ENCODE measurements around the gene VPS37B.

- TF ChIP-seq CTCF (conservative IDR thresholded peaks at IDR 0.05 in 1 of 2, IDR thresholded peaks at IDR 0.05 in 1 of 2; ENCODE audit: extremely low read depth in 1 of 2, insufficient read depth in 1 of 2, low read depth in 1 of 2, low read length in 2 of 2) = no peak
- TF ChIP-seq EZH2 (IDR thresholded peaks at IDR 0.05; ENCODE audit: borderline replicate concordance, low read length) = no peak
Measured at GRCh38 chr12:122888232-122888752, 7.6 kb downstream of the VPS37B start.

Data from mammary epithelial cell (primary cell).